H1 (cell line): ENCODE measurements around the gene VARS2. TPM values are rescaled to one million over a fixed set of nuclear protein-coding genes. Genes with fewer than 3 reads are reported as not detected.

ENCODE experiments used
- ATF3 ChIP-seq: IDR thresholded peaks from 2 replicates; pipeline ENCODE4 v1.6.1; 2011; ENCODE audit warnings: low read depth, mild to moderate bottlenecking, low read length; ENCODE audit not compliant: insufficient read depth
- BACH1 ChIP-seq: IDR thresholded peaks from 2 replicates; pipeline ENCODE4 v1.6.1; 2012; ENCODE audit warnings: low read length, improper control_type of control experiment
- BRCA1 ChIP-seq: IDR thresholded peaks from 2 replicates; pipeline ENCODE4 v1.6.1; 2012; ENCODE audit warnings: low read depth, low read length, improper control_type of control experiment
- CBX5 ChIP-seq: fragments of 300-800, 300-1000 bp; sonication (generic); IDR thresholded peaks from 2 replicates; pipeline ENCODE4 v1.7.1; 2016; ENCODE audit warnings: antibody characterized with exemption, low read length, low read depth
- CHD2 ChIP-seq: IDR thresholded peaks from 2 replicates; pipeline ENCODE4 v1.6.1; 2012; ENCODE audit warnings: low read length, improper control_type of control experiment
- CREB1 ChIP-seq: IDR thresholded peaks from 2 replicates; pipeline ENCODE4 v1.6.1; 2012; ENCODE audit warnings: inconsistent platforms
- E2F6 ChIP-seq: IDR thresholded peaks from 2 replicates; pipeline ENCODE4 v1.6.1; 2012; ENCODE audit warnings: inconsistent platforms
- EGR1 ChIP-seq: IDR thresholded peaks from 2 replicates; pipeline ENCODE4 v1.6.1; 2011; ENCODE audit warnings: low read depth, low read length, borderline replicate concordance
- JUND ChIP-seq: IDR thresholded peaks from 2 replicates; pipeline ENCODE4 v1.6.1; 2011; ENCODE audit warnings: mild to moderate bottlenecking, improper control_type of control experiment, low read length
- KDM4A ChIP-seq: IDR thresholded peaks from one replicate; pipeline ENCODE4 v1.7.1; 2012; ENCODE audit warnings: low read depth, mild to moderate bottlenecking, moderate library complexity, low read length, inconsistent platforms; ENCODE audit not compliant: severe bottlenecking
- MAX ChIP-seq: IDR thresholded peaks from 2 replicates; pipeline ENCODE4 v1.6.1; 2012; ENCODE audit warnings: inconsistent platforms
- NRF1 ChIP-seq: IDR thresholded peaks from 2 replicates; pipeline ENCODE4 v1.6.1; 2011; ENCODE audit warnings: mild to moderate bottlenecking, low read depth, low read length, improper control_type of control experiment
- POLR2AphosphoS5 ChIP-seq: IDR thresholded peaks from 2 replicates; pipeline ENCODE4 v1.6.1; 2011; ENCODE audit warnings: low read depth, low read length
- RBBP5 ChIP-seq: IDR thresholded peaks from 2 replicates; pipeline ENCODE4 v1.7.1; 2012; ENCODE audit warnings: low read depth, mild to moderate bottlenecking, inconsistent platforms, low read length, moderate library complexity, borderline replicate concordance
- RXRA ChIP-seq: IDR thresholded peaks from 2 replicates; pipeline ENCODE4 v1.6.1; 2011; ENCODE audit warnings: low read depth, mild to moderate bottlenecking, low read length, moderate library complexity; ENCODE audit not compliant: insufficient read depth
- SAP30 ChIP-seq: fragments of 300-600 bp; sonication (generic); IDR thresholded peaks from 2 replicates; pipeline ENCODE4 v1.7.1; 2012; ENCODE audit warnings: low read length, moderate library complexity, mild to moderate bottlenecking, inconsistent platforms; ENCODE audit not compliant: insufficient read depth, insufficient replicate concordance
- SIRT6 ChIP-seq: IDR thresholded peaks from one replicate; pipeline ENCODE4 v1.7.1; 2012; ENCODE audit warnings: low read length, inconsistent platforms
- SP2 ChIP-seq: IDR thresholded peaks from 2 replicates; pipeline ENCODE4 v1.6.1; 2012; ENCODE audit warnings: mild to moderate bottlenecking, low read length, inconsistent platforms
- SP4 ChIP-seq: IDR thresholded peaks from 2 replicates; pipeline ENCODE4 v1.6.1; 2012; ENCODE audit warnings: low read length, inconsistent platforms
- SUZ12 ChIP-seq: fragments of 200-600 bp; sonication (generic); IDR thresholded peaks from 2 replicates; pipeline ENCODE4 v1.6.1; 2012; ENCODE audit warnings: mild to moderate bottlenecking, inconsistent platforms, low read length, moderate library complexity, mixed read lengths
- TBP ChIP-seq: IDR thresholded peaks from 2 replicates; pipeline ENCODE4 v1.6.1; 2011; ENCODE audit warnings: low read depth, low read length, improper control_type of control experiment
- TEAD4 ChIP-seq: IDR thresholded peaks from 2 replicates; pipeline ENCODE4 v1.6.1; 2012; ENCODE audit warnings: low read depth, low read length, inconsistent platforms, mixed read lengths
- ZNF274 ChIP-seq: IDR thresholded peaks from 2 replicates; pipeline ENCODE4 v1.7.0; 2012; ENCODE audit warnings: low read length, borderline replicate concordance; ENCODE audit errors: extremely low read depth
- polyA plus RNA-seq, 7 experiments: library from polyadenylated mRNA; depleted of rRNA in 3 of 7; stranded (reverse) in 5 of 7; unstranded in 2 of 7; fragments of >200 nt in 5 of 7; fragments of 200-250 nt in 2 of 7; gene quantifications; 1 replicate in 5 of 7; 2 replicates in 1 of 7; 4 replicates in 1 of 7; pipeline versions ENCODE4 v1.2.1 to v1.2.3, GENCODE V29; 2011 to 2013; ENCODE audit warnings: missing spikeins in 2 of 7, mixed read lengths in 2 of 7
- total RNA-seq: library from RNA; stranded (reverse); fragmentation: NEBNext Ultra II Directional; extraction: Animal tissue kit (Norgen Biotek cat#: 25700); gene quantifications from 2 replicates; pipeline ENCODE4 v1.2.1, GENCODE V29; 2021

VARS2 gene
- total and polyA plus RNA-seq, 2 of the 8 experiments (the other 6 are each of a cell fraction or from before 2014, with no cell fraction given), result 26.8 to 47.7 TPM

- TF ChIP-seq SAP30 (peak; percentile 22), BACH1 (no peak), CREB1 (no peak), ATF3 (no peak), POLR2AphosphoS5 (0 out of 2 replicates have a peak, but pooled peaks have one; percentile 13), TBP (0 out of 2 replicates have a peak, but pooled peaks have one; percentile 11), KDM4A (no peak), RXRA (no peak), E2F6 (no peak), SP2 (no peak), MAX (no peak), SUZ12 (no peak), SP4 (no peak), NRF1 (no peak), CBX5 (no peak), SIRT6 (no peak), EGR1 (no peak), CHD2 (no peak), ZNF274 (no peak), RBBP5 (no peak), JUND (no peak), BRCA1 (no peak), TEAD4 (no peak; the same call in 1 of the 2 replicates)
- TF ChIP-seq, all 59 proteins: peak for 8
Observed at GRCh38 chr6:30882759-30883684, 31.0 kb upstream of the VARS2 start (continued).
